Skin of body (tissue), 2 donors: Measurements from ENCODE around the gene PSMD12. TPM values are rescaled to one million over a fixed set of nuclear protein-coding genes. Genes with fewer than 3 reads are reported as not detected.
"Not testable (repeated sequence)": the region's sequence is repeated elsewhere in the genome, so short reads cannot be mapped to it uniquely, and the experiment has no call there.

ENCODE experiments used
- DNase-seq: peaks from one replicate; lab custom pipeline; 2025; lab: John Stamatoyannopoulos, UW
- total RNA-seq: library from RNA; depleted of rRNA; stranded (reverse); fragments of >200 nt; gene quantifications from one replicate; pipeline ENCODE4 v1.2.3, GENCODE V29; 2014

PSMD12 gene
- total RNA-seq, 1 donor from 2014 or later: 26.1 TPM

- DNase-seq: no peak
These were observed 7.8 kb downstream of the PSMD12 start for GRCh38 chr17:67358612-67359011.

- DNase-seq: no peak
These were observed 12.3 kb downstream of the PSMD12 start for GRCh38 chr17:67353929-67354574.

- no peak for DNase-seq
These were observed 13.2 kb downstream of the PSMD12 start for GRCh38 chr17:67353161-67353560.

DNA sequence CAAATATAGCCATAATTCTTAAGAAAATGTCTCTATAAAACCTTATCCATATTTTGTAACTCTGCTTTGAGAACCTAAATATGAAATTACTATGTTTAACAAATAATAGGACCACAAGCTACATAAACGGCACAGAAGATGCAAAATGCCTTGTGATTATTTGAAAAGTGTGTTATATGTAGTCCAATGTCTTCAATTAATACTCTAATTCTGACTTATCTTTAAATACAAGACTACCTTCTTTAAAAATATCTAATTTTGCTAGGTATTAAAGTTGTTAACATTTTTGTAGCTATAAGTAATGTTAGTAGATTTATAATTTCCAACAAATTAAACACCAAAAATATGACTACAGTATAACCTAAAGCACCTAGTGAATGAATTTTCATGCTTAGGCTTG lies 17.0 kb downstream of the PSMD12 start:
- DNase-seq: no peak

GRCh38 chr17:67347826-67348225 lies 18.6 kb downstream of the PSMD12 start:
- DNase-seq: no peak

DNA sequence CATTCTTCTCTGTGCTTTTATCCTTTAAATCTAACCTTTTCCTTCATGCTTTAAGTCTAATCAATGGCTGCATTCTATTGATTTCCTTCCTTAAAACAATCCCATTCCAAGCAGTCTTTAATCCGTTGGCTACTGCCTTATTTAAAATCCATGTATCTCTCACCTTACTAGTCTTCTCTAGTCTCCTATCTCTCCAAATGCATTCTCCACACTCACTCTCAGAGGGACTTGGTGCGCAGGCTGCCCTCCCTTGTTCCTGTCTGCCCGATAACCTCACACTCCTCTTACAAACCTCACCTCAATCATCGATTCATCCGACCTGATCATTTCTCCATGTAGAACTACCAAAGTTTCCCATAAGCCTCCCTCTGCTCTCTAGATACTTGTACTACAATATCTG lies 23.1 kb downstream of the PSMD12 start:
- no peak for DNase-seq

DNA sequence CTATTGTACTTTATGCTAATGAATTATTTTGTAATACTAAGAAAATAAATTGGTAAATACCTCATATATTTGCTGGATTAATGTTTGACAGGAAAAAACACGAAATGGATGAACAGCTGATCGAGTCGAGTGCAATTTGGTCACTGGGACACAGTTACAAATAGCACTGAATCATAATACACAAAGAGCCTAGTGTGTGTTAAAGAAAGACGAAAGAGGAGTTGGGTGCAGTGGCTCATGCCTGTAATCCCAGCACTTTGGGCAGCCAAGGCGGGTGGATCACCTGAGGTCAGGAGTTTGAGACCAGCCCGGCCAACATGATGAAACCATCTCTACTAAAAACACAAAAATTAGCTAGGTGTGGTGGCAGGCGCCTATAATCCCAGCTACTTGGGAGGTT lies 28.0 kb downstream of the PSMD12 start:
- not testable (repeated sequence) for DNase-seq

DNA sequence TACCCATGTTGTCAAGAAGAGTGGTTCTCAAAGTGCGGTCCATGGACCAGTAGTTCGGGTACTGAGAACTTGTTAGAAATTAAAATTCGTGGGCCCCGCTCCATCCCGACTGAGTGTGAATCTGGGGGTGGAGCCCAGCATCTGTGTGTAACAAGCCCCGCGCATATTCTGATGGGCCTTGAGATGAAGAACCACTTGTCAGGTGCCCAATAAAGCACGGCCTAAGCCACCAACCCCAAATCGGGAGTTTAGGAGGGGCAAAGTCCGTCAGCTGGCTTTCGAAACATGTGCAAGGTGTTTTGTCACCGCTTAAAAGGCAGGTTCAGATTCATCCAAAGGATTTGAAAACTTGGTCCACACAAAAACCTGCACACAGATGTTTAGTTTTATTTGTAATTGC lies 29.5 kb downstream of the PSMD12 start:
- DNase-seq: no peak

DNA sequence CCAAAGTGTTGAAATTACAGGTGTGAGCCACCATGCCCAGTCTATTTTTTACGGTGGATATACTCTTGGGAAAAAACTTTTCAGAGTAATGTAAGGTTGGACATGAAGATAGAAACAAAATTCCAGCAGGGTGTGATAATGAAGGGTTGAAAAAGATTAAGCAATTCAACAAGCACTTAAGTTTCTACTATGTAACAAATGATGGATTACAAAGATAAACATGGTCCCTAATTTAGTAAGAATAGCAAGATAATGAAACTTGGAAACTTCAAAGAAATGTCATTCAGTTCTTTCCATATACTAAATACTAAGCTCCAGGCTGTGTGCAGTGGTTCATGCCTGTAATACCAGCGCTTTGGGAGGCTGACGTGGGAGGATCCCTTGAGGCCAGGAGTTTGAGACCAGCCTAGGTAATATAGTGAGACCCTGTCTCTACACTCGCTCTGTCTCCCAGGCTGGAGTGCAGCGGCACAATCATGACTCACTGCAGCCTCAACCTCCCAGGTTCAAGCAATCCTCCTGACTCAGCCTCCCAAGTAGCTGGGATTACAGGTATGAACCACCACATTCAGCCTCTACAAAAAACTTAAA lies 31.0 kb downstream of the PSMD12 start:
- DNase-seq: no peak

DNA sequence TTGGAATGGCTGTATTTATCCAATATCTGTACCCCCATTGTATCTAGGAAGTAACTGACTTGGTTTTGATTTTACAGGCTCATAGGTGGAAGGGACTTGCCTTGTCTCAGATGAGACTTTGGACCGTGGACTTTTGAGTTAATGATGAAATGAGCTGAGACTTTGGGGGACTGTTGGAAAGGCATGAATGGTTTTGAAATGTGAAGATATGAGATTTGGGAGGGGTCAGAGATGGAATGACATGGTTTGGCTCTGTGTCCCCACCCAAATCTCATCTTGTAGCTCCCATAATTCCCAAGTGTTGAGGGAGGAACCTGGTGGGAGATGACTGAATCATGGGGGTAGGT lies 34.2 kb downstream of the PSMD12 start:
- DNase-seq: not testable (repeated sequence)

DNA sequence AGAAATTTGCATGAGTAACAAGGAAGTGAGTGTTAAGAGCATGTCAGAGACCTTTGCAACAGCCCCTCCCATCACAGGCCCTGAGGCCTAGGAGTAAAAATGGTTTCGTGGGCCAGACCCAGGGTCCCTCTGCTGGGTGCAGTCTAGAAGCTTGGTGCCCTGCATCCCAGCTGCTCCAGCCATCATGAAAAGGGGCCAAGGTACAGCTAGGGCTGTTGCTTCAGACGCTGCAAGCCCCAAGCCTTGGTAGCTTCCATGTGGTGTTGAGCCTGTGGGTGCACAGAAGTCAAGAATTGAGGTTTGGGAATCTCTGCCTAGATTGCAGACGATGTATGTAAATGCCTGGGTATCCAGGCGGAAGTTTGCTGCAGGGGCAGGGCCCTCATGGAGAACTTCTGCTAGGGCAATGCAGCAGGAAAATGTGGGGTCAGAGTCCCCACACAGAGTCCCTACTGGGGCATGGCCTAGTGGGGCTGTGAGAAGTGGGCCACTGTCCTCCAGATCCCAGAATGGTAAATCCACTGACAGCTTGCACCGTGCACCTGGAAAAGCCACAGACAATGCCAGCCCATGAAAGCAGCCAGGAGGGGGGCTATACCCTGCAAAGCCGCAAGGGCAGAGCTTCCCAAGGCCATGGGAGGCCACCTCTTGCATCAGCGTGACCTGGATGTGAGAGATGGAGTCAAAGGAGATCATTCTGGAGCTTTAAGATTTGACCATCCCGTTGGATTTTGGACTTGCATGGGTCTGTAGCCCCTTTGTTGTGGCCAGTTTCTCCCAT lies 34.8 kb downstream of the PSMD12 start:
- DNase-seq: not testable (repeated sequence)

- no peak for DNase-seq
These were observed 38.4 kb downstream of the PSMD12 start for GRCh38 chr17:67328026-67328425.

DNA sequence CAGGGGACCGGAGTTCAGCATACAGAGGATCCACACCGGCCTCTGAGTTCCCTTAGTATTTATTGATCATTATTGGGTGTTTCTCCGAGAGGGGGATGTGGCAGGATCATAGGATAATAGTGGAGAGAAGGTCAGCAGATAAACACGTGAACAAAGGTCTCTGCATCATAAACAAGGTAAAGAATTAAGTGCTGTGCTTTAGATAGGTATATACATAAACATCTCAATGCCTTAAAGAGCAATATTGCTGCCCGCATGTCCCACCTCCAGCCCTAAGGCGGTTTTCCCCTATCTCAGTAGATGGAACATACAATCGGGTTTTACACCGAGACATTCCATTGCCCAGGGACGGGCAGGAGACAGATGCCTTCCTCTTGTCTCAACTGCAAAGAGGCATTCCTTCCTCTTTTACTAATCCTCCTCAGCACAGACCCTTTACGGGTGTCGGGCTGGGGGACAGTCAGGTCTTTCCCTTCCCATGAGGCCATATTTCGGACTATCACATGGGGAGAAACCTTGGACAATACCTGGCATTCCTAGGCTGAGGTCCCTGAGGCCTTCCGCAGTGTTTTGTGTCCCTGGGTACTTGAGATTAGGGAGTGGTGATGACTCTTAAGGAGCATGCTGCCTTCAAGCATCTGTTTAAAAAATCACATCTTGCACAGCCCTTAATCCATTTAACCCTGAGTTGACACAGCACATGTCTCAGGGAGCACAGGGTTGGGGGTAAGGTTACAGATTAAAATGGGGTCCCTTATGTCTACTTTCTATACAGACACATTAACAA lies 39.2 kb downstream of the PSMD12 start:
- DNase-seq: not testable (repeated sequence)

GRCh38 chr17:67326440-67326839 lies 39.9 kb downstream of the PSMD12 start:
- no peak for DNase-seq

GRCh38 chr17:67324330-67324729 lies 42.0 kb downstream of the PSMD12 start:
- no peak for DNase-seq

DNA sequence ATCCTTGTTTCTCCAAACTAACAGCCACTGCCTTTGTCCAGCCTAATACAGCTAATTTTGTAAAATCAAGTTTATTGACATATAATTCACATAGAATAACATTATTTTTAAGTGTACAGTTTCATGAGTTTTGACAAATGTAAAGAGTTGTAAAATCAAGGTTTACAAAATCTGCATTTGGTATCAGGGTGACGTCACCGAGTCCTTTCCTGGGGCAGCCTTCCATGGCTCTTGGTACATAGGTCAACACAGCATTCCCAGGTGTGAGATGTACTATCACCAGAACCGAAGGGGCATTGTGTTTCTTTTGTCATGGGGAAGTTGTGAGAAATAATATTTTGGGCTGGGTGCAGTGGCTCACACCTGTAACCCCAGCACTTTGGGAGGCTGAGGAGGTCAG lies 42.9 kb downstream of the PSMD12 start:
- DNase-seq: no peak

DNA sequence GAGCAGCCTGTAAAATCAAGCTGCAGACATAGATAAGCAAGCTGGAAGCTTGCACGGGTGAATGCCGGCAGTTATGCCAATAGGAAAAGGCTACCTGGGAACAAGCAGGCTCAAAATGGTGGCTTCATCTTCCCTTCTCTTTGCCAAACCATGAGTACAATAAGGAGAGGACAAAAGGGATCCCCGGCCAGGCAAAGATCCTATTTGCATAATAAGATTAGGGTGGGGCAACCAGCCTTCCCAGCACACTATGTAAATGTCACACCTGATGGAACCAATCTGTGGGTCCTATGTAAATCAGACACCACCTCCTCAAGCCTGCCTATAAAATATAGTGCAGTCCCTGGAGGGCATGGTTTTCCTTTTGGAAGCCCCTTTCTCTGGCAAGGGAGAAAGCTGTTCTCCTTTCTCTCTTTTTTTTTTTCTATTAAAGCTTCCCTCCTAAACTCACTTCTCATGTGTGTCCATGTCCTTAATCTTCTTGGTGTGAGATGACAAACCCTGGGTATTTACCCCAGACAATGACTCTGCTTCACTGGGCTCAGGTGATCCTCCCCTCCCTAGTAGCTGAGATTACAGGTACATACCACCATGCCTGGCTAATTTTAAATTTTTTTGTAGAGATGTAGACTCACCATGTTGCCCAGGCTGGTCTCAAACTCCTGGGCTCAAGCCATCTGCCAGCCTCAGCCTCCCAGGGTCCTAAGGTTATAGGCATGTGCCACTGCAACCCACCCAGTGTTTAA lies 44.2 kb downstream of the PSMD12 start:
- no peak for DNase-seq

GRCh38 chr17:67321486-67321885 lies 44.9 kb downstream of the PSMD12 start:
- DNase-seq: not testable (repeated sequence)

DNA sequence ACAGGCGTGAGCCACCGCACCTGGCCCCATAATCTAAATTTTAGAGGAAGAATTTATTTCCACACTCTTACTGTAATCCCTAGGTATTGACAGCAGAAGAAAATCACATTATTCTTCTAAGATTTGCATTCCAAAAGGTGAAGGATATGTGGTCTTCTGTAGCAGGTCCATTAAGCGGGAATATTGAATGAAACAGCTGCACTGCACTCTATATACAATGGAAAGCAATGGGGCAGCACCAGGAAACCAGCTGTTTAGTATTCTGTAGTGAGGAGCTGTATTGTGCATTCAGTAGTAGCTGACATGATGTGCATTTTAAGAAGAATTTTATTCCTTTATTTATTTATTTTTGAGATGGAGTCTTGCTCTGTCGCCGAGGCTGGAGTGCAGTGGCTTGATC lies 49.6 kb downstream of the PSMD12 start:
- DNase-seq: no peak

DNA sequence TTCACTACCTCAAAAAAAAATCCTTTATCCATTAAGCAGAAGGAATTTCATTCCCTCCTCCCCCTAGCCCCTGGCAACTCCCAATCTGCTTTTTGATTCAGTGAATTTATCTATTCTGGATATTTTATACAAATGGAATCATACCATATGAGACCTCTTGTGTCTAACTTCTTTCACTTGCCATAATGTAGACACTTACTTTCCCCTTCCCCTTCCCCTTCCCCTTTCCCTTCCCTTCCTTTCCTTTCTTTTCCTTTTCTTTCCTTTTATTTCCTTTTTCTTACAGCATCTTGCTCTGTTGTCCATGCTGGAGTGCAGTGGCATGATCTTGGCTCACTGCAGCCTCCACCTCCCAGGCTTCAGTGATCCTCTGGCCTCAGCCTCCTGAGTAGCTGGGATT lies 50.5 kb downstream of the PSMD12 start:
- DNase-seq: no peak

DNA sequence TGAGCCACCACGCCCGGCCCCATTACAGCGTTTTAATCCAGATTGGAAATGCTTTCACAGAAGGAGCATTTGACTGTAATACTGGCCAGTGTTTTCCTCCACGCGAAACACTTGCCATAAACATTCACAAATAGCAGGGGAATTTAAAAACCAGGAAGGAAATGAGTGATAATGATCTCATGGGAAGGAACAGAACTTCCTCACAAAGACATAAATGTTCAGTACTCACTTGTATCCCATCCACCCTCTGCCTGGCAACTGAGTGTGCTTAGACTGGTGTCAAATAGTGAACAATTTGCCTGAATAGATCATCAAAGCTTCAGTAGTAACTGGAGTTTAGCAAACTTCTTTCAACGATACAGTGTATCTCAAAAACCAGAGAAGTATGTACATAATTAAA lies 54.1 kb downstream of the PSMD12 start:
- no peak for DNase-seq
